Upper lobe of right lung (tissue), 1 donor: ENCODE results near the gene PCBP1. TPM values are rescaled to one million over a fixed set of nuclear protein-coding genes. Genes with fewer than 3 reads are reported as not detected.

ENCODE experiments used
- ATAC-seq: fragments of 200-7000 bp; cut with Tn5 transposase; one replicate; pipeline ENCODE4 v1.9.1; 2020; ENCODE audit warnings: mild to moderate bottlenecking, moderate library complexity
- DNase-seq: peaks from one replicate; pipeline ENCODE4 v3.0.0-alpha.2; 2020
- H3K27ac ChIP-seq: fragments of 200-600 bp; one replicate; pipeline ENCODE4 v1.8.0; 2022
- H3K27me3 ChIP-seq: fragments of 200-600 bp; one replicate; pipeline ENCODE4 v1.8.0; 2022; ENCODE audit warnings: mild to moderate bottlenecking
- H3K36me3 ChIP-seq: fragments of 200-600 bp; one replicate; pipeline ENCODE4 v1.8.0; 2022
- H3K4me1 ChIP-seq: fragments of 200-600 bp; one replicate; pipeline ENCODE4 v1.8.0; 2022
- H3K4me3 ChIP-seq: fragments of 200-600 bp; one replicate; pipeline ENCODE4 v1.8.0; 2022; ENCODE audit warnings: mild to moderate bottlenecking
- H3K9me3 ChIP-seq: fragments of 200-600 bp; one replicate; pipeline ENCODE4 v1.8.0; 2022
- CTCF ChIP-seq: fragments of 200-600 bp; IDR thresholded peaks from one replicate; pipeline ENCODE4 v1.8.0; 2022; ENCODE audit warnings: antibody characterized with exemption
- intact Hi-C: fragments of 100-400 bp; cut with DNase I; formaldehyde crosslinking; loops from one replicate; pipeline ENCODE4 v1.11.0; 2022
- total RNA-seq: library from RNA; stranded (reverse); fragmentation: NEBNext Ultra II Directional; extraction: Animal tissue kit (Norgen Biotek cat#: 25700); gene quantifications from one replicate; pipeline ENCODE4 v1.2.1, GENCODE V29; 2021
- donor health status: DM: no; HTN: yes; CAD: no; lungs with severe emphysema.

Gene PCBP1
- total RNA-seq, 1 donor from 2014 or later = 337 TPM

GRCh38 chr2:70080610-70081200 lies 6.6 kb upstream of the PCBP1 start:
- Histone ChIP-seq H3K4me1 (peaks cover 33% of the 10 kb centered on the region), H3K27me3 (no peaks in the 10 kb centered on the region), H3K4me3 (no peak overlapping the region), H3K27ac (no peak overlapping the region), H3K36me3 (peaks cover 71% of the 10 kb centered on the region), H3K9me3 (no peaks in the 10 kb centered on the region)
- intact Hi-C loops = no loop called here
- ATAC-seq (no peak), DNase-seq (no peak)
- no peak for TF ChIP-seq CTCF

- no peak for TF ChIP-seq CTCF
- no peak for DNase-seq
- intact Hi-C loops = no loop called here
- Histone ChIP-seq H3K27ac (no peak overlapping the region), H3K27me3 (no peaks in the 10 kb centered on the region), H3K9me3 (no peaks in the 10 kb centered on the region), H3K36me3 (peaks cover 66% of the 10 kb centered on the region), H3K4me1 (peaks cover 35% of the 10 kb centered on the region), H3K4me3 (no peak overlapping the region)
- ATAC-seq = no peak
Measured at GRCh38 chr2:70081221-70081620, 6.1 kb upstream of the PCBP1 start.

- intact Hi-C loops = no loop called here
- H3K4me1 ChIP-seq = peaks cover 30% of the 10 kb centered on the region
- H3K27me3 ChIP-seq = no peaks in the 10 kb centered on the region
- no peaks in the 10 kb centered on the region for H3K9me3 ChIP-seq
- H3K36me3 ChIP-seq = peaks cover 49% of the 10 kb centered on the region
- TF ChIP-seq CTCF = no peak
- peak overlapping the region; percentile 100 for H3K27ac ChIP-seq
- DNase-seq (no peak), ATAC-seq (no peak)
- H3K4me3 ChIP-seq = no peak overlapping the region
Measured at GRCh38 chr2:70083344-70084156, 3.7 kb upstream of the PCBP1 start.

- no peak for ATAC-seq
- Histone ChIP-seq H3K27me3 (no peaks in the 10 kb centered on the region), H3K9me3 (no peaks in the 10 kb centered on the region), H3K4me1 (peaks cover 33% of the 10 kb centered on the region), H3K36me3 (peaks cover 40% of the 10 kb centered on the region), H3K4me3 (peak overlapping the region; percentile 94), H3K27ac (peak overlapping the region; percentile 100)
- intact Hi-C loops = loop anchor here (5.0 kb wide), 1 partner anchor 47 kb away; no protein-coding TSS in a partner anchor
- DNase-seq = no peak
- TF ChIP-seq CTCF = no peak
Measured at GRCh38 chr2:70084973-70085710, 2.1 kb upstream of the PCBP1 start.

- TF ChIP-seq CTCF = no peak
- Histone ChIP-seq H3K4me3 (peak overlapping the region; percentile 94), H3K27me3 (no peaks in the 10 kb centered on the region), H3K4me1 (peaks cover 36% of the 10 kb centered on the region), H3K9me3 (no peaks in the 10 kb centered on the region), H3K27ac (peak overlapping the region; percentile 100), H3K36me3 (peaks cover 34% of the 10 kb centered on the region)
- DNase-seq = no peak
- no peak for ATAC-seq
- intact Hi-C loops = loop anchor here (5.0 kb wide), 1 partner anchor 47 kb away; no protein-coding TSS in a partner anchor
Measured at GRCh38 chr2:70085711-70086277, 1.5 kb upstream of the PCBP1 start.
